SU-DHL-6 (cell line): Measurements from ENCODE around the gene NHS.

Source experiments
- H2AFZ ChIP-seq: fragments of 200-600 bp; sonication (generic); 2 replicates; pipeline ENCODE4 v1.6.1; 2014; ENCODE audit warnings: low read depth, mild to moderate bottlenecking, moderate library complexity, mixed read lengths, antibody characterized with exemption, low read length; ENCODE audit not compliant: severe bottlenecking
- H3F3A ChIP-seq: fragments of 200-600 bp; shearing (Covaris generic); 2 replicates; pipeline ENCODE4 v1.6.0; 2016; ENCODE audit warnings: antibody characterized with exemption, mild to moderate bottlenecking; ENCODE audit not compliant: insufficient read depth
- H3K27ac ChIP-seq: fragments of 200-600 bp; sonication (generic); 2 replicates; pipeline ENCODE4 v1.5.1; 2016; ENCODE audit warnings: low read depth, mild to moderate bottlenecking, low read length, moderate library complexity, mixed read lengths
- H3K27me3 ChIP-seq: fragments of 200-600 bp; sonication (generic), shearing (Covaris generic); 2 replicates; pipeline ENCODE4 v1.6.0; 2014; ENCODE audit warnings: mild to moderate bottlenecking, low read length
- H3K36me3 ChIP-seq: fragments of 200-600 bp; sonication (generic); 2 replicates; pipeline ENCODE4 v1.6.1; 2014; ENCODE audit warnings: mild to moderate bottlenecking, low read length, mixed read lengths
- H3K4me2 ChIP-seq: fragments of 300-600, 200-600 bp; shearing (Covaris generic), sonication (generic); 2 replicates; pipeline ENCODE4 v1.6.0; 2014; ENCODE audit warnings: low read length, low read depth, mild to moderate bottlenecking; ENCODE audit not compliant: poor library complexity, severe bottlenecking
- H3K4me3 ChIP-seq: fragments of 200-600 bp; sonication (generic); 2 replicates; pipeline ENCODE4 v1.5.1; 2014; ENCODE audit warnings: antibody characterized with exemption, low read length, mild to moderate bottlenecking, mixed read lengths; ENCODE audit not compliant: insufficient read depth, poor library complexity, severe bottlenecking
- H3K79me2 ChIP-seq: fragments of 200-600 bp; sonication (generic); 2 replicates; pipeline ENCODE4 v1.6.1; 2014; ENCODE audit warnings: mild to moderate bottlenecking, low read length, moderate library complexity; ENCODE audit not compliant: insufficient read depth
- H3K9ac ChIP-seq: fragments of 200-600 bp; sonication (generic); 2 replicates; pipeline ENCODE4 v1.7.0; 2014; ENCODE audit warnings: mild to moderate bottlenecking, low read length
- H3K9me2 ChIP-seq: fragments of 200-600 bp; sonication (generic); replicated peaks from 2 replicates; pipeline ENCODE4 v1.6.1; 2014; ENCODE audit warnings: low read length; ENCODE audit not compliant: insufficient read depth
- H3K9me3 ChIP-seq: fragments of 200-600 bp; sonication (generic); 2 replicates; pipeline ENCODE4 v1.6.1; 2014; ENCODE audit warnings: low read length, mixed read lengths; ENCODE audit not compliant: insufficient read depth
- H4K20me1 ChIP-seq: fragments of 200-600 bp; sonication (generic); 2 replicates; pipeline ENCODE4 v1.6.1; 2014; ENCODE audit warnings: low read depth, mild to moderate bottlenecking, antibody characterized with exemption, low read length, moderate library complexity, mixed read lengths
- EZH2phosphoT487 ChIP-seq: fragments of 200-600 bp; sonication (generic), shearing (Covaris generic); conservative IDR thresholded peaks from 2 replicates; pipeline ENCODE4 v1.6.1; 2018; ENCODE audit warnings: mild to moderate bottlenecking, antibody characterized with exemption, low read length, moderate library complexity, mixed read lengths
- TF ChIP-seq, protein P1 (sequence below): fragments of 200-600 bp; sonication (generic); IDR thresholded peaks from one replicate; pipeline ENCODE4 v1.5.1; 2017; ENCODE audit warnings: antibody characterized with exemption, mild to moderate bottlenecking, low read length, moderate library complexity; ENCODE audit not compliant: insufficient read depth, poor library complexity, severe bottlenecking

The NHS gene

DNA sequence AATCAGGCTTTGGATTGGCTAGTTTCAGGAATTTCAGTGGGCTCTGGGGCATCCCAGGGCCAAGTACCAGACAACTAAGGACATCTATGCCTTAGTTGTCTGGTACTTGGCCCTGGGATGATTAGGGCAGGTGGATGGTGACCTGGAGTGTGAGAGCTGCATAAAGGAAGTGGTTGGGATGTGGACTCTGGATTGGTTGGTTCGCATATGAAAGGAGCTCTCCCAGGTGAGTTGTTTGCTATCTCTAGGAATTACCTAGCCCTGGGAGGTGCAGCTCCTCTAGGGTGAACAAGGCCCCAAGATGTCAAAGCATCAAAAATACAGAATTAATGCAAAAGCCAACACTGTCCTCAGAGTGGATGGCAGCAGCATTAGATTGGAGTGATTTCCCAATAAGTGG lies 109.6 kb downstream of the NHS start:
- no peaks in the 10 kb centered on the region for H3K79me2 ChIP-seq
- H3K4me3 ChIP-seq, result no peak overlapping the region
- no peaks in the 10 kb centered on the region for H3K27me3 ChIP-seq
- TF ChIP-seq, protein P1, sequence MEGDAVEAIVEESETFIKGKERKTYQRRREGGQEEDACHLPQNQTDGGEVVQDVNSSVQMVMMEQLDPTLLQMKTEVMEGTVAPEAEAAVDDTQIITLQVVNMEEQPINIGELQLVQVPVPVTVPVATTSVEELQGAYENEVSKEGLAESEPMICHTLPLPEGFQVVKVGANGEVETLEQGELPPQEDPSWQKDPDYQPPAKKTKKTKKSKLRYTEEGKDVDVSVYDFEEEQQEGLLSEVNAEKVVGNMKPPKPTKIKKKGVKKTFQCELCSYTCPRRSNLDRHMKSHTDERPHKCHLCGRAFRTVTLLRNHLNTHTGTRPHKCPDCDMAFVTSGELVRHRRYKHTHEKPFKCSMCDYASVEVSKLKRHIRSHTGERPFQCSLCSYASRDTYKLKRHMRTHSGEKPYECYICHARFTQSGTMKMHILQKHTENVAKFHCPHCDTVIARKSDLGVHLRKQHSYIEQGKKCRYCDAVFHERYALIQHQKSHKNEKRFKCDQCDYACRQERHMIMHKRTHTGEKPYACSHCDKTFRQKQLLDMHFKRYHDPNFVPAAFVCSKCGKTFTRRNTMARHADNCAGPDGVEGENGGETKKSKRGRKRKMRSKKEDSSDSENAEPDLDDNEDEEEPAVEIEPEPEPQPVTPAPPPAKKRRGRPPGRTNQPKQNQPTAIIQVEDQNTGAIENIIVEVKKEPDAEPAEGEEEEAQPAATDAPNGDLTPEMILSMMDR, result no peak
- TF ChIP-seq EZH2phosphoT487, result no peak
- no peak overlapping the region for H3K4me2 ChIP-seq
- no peaks in the 10 kb centered on the region for H3K9me2 ChIP-seq
- H3K27ac ChIP-seq, result no peak overlapping the region
- H4K20me1 ChIP-seq, result no peaks in the 10 kb centered on the region
- no peaks in the 10 kb centered on the region for H3K36me3 ChIP-seq
- no peaks in the 10 kb centered on the region for H3K9me3 ChIP-seq
- H2AFZ ChIP-seq, result no peak overlapping the region
- H3F3A ChIP-seq, result no peaks in the 10 kb centered on the region
- H3K9ac ChIP-seq, result no peak overlapping the region

DNA sequence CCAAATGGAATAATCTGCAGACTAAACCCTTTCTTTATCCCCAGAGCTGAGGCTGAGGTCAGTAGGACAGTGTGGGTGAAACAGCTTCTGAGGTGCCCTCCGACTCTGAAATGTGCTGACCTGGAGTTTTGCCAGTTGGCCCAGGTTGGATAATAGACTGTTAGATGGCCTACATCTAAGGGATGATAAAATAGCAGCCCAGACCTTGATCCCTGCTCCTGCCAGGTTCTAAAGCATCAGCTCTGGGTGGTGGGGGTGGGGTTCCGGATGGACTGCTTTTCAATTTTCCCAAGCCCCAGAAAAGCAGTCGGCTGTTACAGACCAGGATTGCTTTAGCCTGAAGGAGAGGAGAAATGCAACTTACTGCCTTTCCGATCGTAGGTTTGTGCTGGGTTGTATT lies 110.4 kb downstream of the NHS start:
- no peaks in the 10 kb centered on the region for H3K79me2 ChIP-seq
- no peaks in the 10 kb centered on the region for H4K20me1 ChIP-seq
- no peak overlapping the region for H3K4me2 ChIP-seq
- H3K4me3 ChIP-seq, result no peak overlapping the region
- H3K9me3 ChIP-seq, result no peaks in the 10 kb centered on the region
- no peak for TF ChIP-seq EZH2phosphoT487
- TF ChIP-seq, protein P1, result no peak
- no peaks in the 10 kb centered on the region for H3K9me2 ChIP-seq
- H3K27ac ChIP-seq, result no peak overlapping the region
- no peaks in the 10 kb centered on the region for H3F3A ChIP-seq
- H3K27me3 ChIP-seq, result no peaks in the 10 kb centered on the region
- H2AFZ ChIP-seq, result no peak overlapping the region
- no peaks in the 10 kb centered on the region for H3K36me3 ChIP-seq
- no peak overlapping the region for H3K9ac ChIP-seq

DNA sequence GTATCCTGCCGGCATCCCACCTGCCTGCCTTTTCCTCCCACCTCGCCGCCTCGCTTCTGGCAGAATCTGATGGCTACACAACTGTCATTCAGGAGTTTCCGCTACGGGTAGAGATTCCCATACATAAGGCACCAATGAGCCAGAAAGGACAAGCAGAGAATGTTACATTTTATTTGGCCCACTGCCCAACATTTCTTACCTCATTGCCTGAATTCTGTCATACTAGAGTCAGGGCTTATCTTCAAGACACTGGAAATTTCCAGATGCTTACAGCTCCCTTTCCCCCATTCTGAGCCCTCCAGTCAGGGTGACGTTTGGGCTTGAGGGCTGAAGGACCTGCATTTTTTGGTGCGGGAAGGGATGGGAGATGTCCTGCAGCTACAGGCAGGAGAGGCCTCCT lies 113.0 kb downstream of the NHS start:
- no peaks in the 10 kb centered on the region for H3K27me3 ChIP-seq
- TF ChIP-seq, protein P1, result no peak
- TF ChIP-seq EZH2phosphoT487, result no peak
- no peaks in the 10 kb centered on the region for H3K36me3 ChIP-seq
- no peaks in the 10 kb centered on the region for H3K79me2 ChIP-seq
- no peaks in the 10 kb centered on the region for H3F3A ChIP-seq
- no peak overlapping the region for H3K27ac ChIP-seq
- no peaks in the 10 kb centered on the region for H4K20me1 ChIP-seq
- no peak overlapping the region for H3K4me3 ChIP-seq
- no peak overlapping the region for H3K4me2 ChIP-seq
- no peaks in the 10 kb centered on the region for H3K9me3 ChIP-seq
- no peaks in the 10 kb centered on the region for H3K9me2 ChIP-seq
- H2AFZ ChIP-seq, result no peak overlapping the region
- H3K9ac ChIP-seq, result no peak overlapping the region

DNA sequence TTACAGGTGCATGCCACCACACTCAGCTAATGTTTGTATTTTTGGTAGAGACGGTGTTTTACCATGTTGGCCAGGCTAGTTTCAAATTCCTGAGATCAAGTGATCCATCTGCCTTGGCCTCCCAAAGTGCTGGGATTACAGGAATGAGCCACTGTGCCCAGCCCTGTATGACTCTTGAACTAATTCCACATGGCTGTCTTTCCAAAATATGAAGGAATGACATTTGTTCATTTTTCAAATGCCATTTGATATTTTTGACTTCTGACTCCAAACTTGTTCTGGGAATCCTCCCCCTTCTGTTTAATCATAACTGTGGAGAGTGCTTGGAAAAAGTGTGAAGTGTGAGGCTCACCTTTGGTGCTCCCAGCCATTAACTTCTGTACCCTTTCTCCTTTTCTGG lies 119.2 kb downstream of the NHS start:
- H2AFZ ChIP-seq, result no peak overlapping the region
- no peak for TF ChIP-seq EZH2phosphoT487
- TF ChIP-seq, protein P1, result no peak
- no peaks in the 10 kb centered on the region for H3K9me3 ChIP-seq
- H3K4me2 ChIP-seq, result no peak overlapping the region
- H3K4me3 ChIP-seq, result no peak overlapping the region
- H3K36me3 ChIP-seq, result no peaks in the 10 kb centered on the region
- no peaks in the 10 kb centered on the region for H3K9me2 ChIP-seq
- H4K20me1 ChIP-seq, result no peaks in the 10 kb centered on the region
- no peak overlapping the region for H3K27ac ChIP-seq
- H3K27me3 ChIP-seq, result no peaks in the 10 kb centered on the region
- no peaks in the 10 kb centered on the region for H3F3A ChIP-seq
- H3K79me2 ChIP-seq, result no peaks in the 10 kb centered on the region
- no peak overlapping the region for H3K9ac ChIP-seq
